Astrocyte (in vitro differentiated cells and primary cell): ENCODE measurements around the gene GOLIM4.

Source experiments
- CTCF ChIP-seq: IDR thresholded peaks from 2 replicates; pipeline ENCODE4 v1.5.1; 2011; ENCODE audit warnings: low read depth, mild to moderate bottlenecking, inconsistent platforms, low read length, moderate library complexity; ENCODE audit not compliant: insufficient read depth
- EZH2 ChIP-seq: IDR thresholded peaks from 2 replicates; pipeline ENCODE4 v1.6.1; 2012; ENCODE audit warnings: mild to moderate bottlenecking, low read length, inconsistent platforms; ENCODE audit not compliant: insufficient read depth

- no peak for TF ChIP-seq CTCF
- no peak for TF ChIP-seq EZH2
These were observed 1.2 kb downstream of the GOLIM4 start for GRCh38 chr3:168094580-168094876.
